Measurements from ENCODE around the gene IL1RAPL1. TPM values are rescaled to one million over a fixed set of nuclear protein-coding genes. Genes with fewer than 3 reads are reported as not detected.

Gene IL1RAPL1
- total and polyA plus RNA-seq, 2 donors (not counting 1 experiment from before 2014, with no cell fraction given): 0.25 to 2.8 TPM

DNA sequence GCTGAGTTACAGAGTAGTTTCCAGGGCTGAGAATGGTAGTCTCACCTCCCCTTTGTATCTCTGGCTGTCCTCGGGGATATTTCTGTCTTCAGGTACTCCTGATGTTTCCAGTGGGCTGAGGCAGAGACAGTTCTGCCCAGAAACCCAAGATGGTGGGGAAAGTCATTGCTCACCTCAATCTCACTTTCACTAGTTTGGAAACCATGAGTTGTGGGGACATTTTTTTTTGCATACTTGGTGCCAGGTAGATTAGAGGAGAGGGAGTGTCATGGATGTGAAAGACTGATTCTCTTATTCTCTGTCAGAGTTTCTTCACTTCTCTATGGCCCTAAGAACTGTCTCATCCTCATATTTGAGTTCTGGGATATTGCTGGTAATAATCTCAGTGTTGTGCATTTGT lies 919.5 kb downstream of the IL1RAPL1 start:
- Histone ChIP-seq H3K36me3 (ENCODE audit: control insufficient read depth, insufficient read depth, low read length) (no peaks in the 10 kb centered on the region), H3K4me3 (replicated peaks in 1 of 4; ENCODE audit: control extremely low read depth in 1 of 4, insufficient read depth in 1 of 4, low read depth in 3 of 4, low read length in 4 of 4) (no peak overlapping the region), H3K27me3 (ENCODE audit: control insufficient read depth, insufficient read depth, low read length) (no peaks in the 10 kb centered on the region), H3K9ac (ENCODE audit: insufficient read depth, low read length) (no peak overlapping the region), H3K27ac (ENCODE audit: insufficient read depth, low read length) (no peak overlapping the region), H4K20me1 (ENCODE audit: control insufficient read depth, extremely low read depth, insufficient read depth, low read length) (no peaks in the 10 kb centered on the region), H3K4me2 (ENCODE audit: extremely low read depth, insufficient read depth, low read length) (no peak overlapping the region), H3K9me3 (ENCODE audit: control insufficient read depth, insufficient read depth, low read depth, low read length) (no peaks in the 10 kb centered on the region), H2AFZ (ENCODE audit: low read length) (no peak overlapping the region), H3K79me2 (ENCODE audit: control insufficient read depth, insufficient read depth, low read length) (no peaks in the 10 kb centered on the region), H3K4me1 (ENCODE audit: control insufficient read depth, extremely low read depth, insufficient read depth, low read length) (no peaks in the 10 kb centered on the region)
- DNase-seq (ENCODE audit: low read depth in 2 of 2): no peak
- TF ChIP-seq EZH2 (IDR thresholded peaks at IDR 0.05; ENCODE audit: low read length, missing control alignments): no peak
- TF ChIP-seq, protein P1, sequence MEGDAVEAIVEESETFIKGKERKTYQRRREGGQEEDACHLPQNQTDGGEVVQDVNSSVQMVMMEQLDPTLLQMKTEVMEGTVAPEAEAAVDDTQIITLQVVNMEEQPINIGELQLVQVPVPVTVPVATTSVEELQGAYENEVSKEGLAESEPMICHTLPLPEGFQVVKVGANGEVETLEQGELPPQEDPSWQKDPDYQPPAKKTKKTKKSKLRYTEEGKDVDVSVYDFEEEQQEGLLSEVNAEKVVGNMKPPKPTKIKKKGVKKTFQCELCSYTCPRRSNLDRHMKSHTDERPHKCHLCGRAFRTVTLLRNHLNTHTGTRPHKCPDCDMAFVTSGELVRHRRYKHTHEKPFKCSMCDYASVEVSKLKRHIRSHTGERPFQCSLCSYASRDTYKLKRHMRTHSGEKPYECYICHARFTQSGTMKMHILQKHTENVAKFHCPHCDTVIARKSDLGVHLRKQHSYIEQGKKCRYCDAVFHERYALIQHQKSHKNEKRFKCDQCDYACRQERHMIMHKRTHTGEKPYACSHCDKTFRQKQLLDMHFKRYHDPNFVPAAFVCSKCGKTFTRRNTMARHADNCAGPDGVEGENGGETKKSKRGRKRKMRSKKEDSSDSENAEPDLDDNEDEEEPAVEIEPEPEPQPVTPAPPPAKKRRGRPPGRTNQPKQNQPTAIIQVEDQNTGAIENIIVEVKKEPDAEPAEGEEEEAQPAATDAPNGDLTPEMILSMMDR (conservative IDR thresholded peaks at IDR 0.05 in 1 of 2, IDR thresholded peaks at IDR 0.05 in 1 of 2; ENCODE audit: low read depth in 1 of 2, low read length in 2 of 2): no peak

DNA sequence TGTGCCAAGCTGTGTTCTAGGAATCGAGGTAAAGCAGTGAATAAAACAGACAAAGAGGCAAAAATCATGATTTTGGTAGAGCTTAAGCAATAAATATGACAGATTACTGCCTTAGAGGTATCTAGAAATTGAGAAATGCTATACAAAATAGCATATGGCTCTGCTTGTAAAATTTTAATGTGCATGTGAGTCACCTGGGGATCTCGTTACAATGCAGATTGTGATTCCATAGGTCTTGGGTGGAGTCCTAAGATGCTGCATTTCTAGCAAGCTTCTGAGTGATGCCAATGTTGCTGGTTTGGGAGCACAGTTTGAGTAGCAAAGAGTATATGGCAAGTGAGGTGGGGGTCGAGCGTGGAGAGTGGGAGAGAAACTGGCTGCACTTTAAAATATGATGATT lies 930.9 kb downstream of the IL1RAPL1 start:
- H3K27ac ChIP-seq (ENCODE audit: insufficient read depth, low read length): no peak overlapping the region
- H3K4me3 ChIP-seq (replicated peaks in 1 of 4; ENCODE audit: control extremely low read depth in 1 of 4, insufficient read depth in 1 of 4, low read depth in 3 of 4, low read length in 4 of 4): no peak overlapping the region
- no peaks in the 10 kb centered on the region for H3K27me3 ChIP-seq (ENCODE audit: control insufficient read depth, insufficient read depth, low read length)
- no peaks in the 10 kb centered on the region for H3K4me1 ChIP-seq (ENCODE audit: control insufficient read depth, extremely low read depth, insufficient read depth, low read length)
- H3K4me2 ChIP-seq (ENCODE audit: extremely low read depth, insufficient read depth, low read length): no peak overlapping the region
- TF ChIP-seq EZH2 (IDR thresholded peaks at IDR 0.05; ENCODE audit: low read length, missing control alignments): no peak
- TF ChIP-seq, protein P1 (conservative IDR thresholded peaks at IDR 0.05 in 1 of 2, IDR thresholded peaks at IDR 0.05 in 1 of 2; ENCODE audit: low read depth in 1 of 2, low read length in 2 of 2): no peak
- no peak overlapping the region for H3K9ac ChIP-seq (ENCODE audit: insufficient read depth, low read length)
- H2AFZ ChIP-seq (ENCODE audit: low read length): no peak overlapping the region
- no peaks in the 10 kb centered on the region for H4K20me1 ChIP-seq (ENCODE audit: control insufficient read depth, extremely low read depth, insufficient read depth, low read length)
- no peaks in the 10 kb centered on the region for H3K9me3 ChIP-seq (ENCODE audit: control insufficient read depth, insufficient read depth, low read depth, low read length)
- no peak for DNase-seq (ENCODE audit: low read depth in 2 of 2)
- H3K79me2 ChIP-seq (ENCODE audit: control insufficient read depth, insufficient read depth, low read length): no peaks in the 10 kb centered on the region
- H3K36me3 ChIP-seq (ENCODE audit: control insufficient read depth, insufficient read depth, low read length): no peaks in the 10 kb centered on the region

DNA sequence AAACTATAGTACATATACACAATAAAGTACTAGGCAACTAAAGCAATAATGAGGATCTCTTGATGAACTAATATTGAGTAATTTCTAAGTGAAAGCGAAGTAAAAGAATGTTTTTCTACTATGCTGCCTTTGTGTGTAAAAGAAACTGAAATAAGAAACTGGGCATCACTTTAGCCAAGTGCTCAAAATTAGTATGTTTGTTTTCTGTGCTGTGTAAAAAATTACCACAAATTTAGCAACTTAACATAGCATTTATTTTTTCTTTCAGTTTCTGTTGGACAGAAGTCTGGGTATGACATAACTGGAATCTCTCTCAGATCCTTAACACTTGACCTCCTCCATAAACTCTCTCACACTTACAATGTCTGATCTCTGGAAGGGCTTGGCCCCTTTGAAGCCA lies 941.0 kb downstream of the IL1RAPL1 start:
- H3K4me1 ChIP-seq (ENCODE audit: control insufficient read depth, extremely low read depth, insufficient read depth, low read length): no peaks in the 10 kb centered on the region
- TF ChIP-seq, protein P1 (conservative IDR thresholded peaks at IDR 0.05 in 1 of 2, IDR thresholded peaks at IDR 0.05 in 1 of 2; ENCODE audit: low read depth in 1 of 2, low read length in 2 of 2): no peak
- TF ChIP-seq EZH2 (IDR thresholded peaks at IDR 0.05; ENCODE audit: low read length, missing control alignments): no peak
- no peaks in the 10 kb centered on the region for H3K9me3 ChIP-seq (ENCODE audit: control insufficient read depth, insufficient read depth, low read depth, low read length)
- H3K27me3 ChIP-seq (ENCODE audit: control insufficient read depth, insufficient read depth, low read length): no peaks in the 10 kb centered on the region
- H3K36me3 ChIP-seq (ENCODE audit: control insufficient read depth, insufficient read depth, low read length): no peaks in the 10 kb centered on the region
- DNase-seq (ENCODE audit: low read depth in 2 of 2): peak in 1 of 2 donors; percentile 0
- H2AFZ ChIP-seq (ENCODE audit: low read length): no peak overlapping the region
- H3K79me2 ChIP-seq (ENCODE audit: control insufficient read depth, insufficient read depth, low read length): no peaks in the 10 kb centered on the region
- no peaks in the 10 kb centered on the region for H4K20me1 ChIP-seq (ENCODE audit: control insufficient read depth, extremely low read depth, insufficient read depth, low read length)
- H3K27ac ChIP-seq (ENCODE audit: insufficient read depth, low read length): no peak overlapping the region
- H3K4me3 ChIP-seq (replicated peaks in 1 of 4; ENCODE audit: control extremely low read depth in 1 of 4, insufficient read depth in 1 of 4, low read depth in 3 of 4, low read length in 4 of 4): no peak overlapping the region
- no peak overlapping the region for H3K4me2 ChIP-seq (ENCODE audit: extremely low read depth, insufficient read depth, low read length)
- no peak overlapping the region for H3K9ac ChIP-seq (ENCODE audit: insufficient read depth, low read length)

Data from fibroblast of lung (primary cell).